ENCODE data around the gene PRMT7. TPM values are rescaled to one million over a fixed set of nuclear protein-coding genes. Genes with fewer than 3 reads are reported as not detected.

PRMT7 gene
- total and polyA plus RNA-seq, 8 donors: 29.0 to 66.3 (median 52.6) TPM

- Histone ChIP-seq H3K36me3 (peaks cover 0 to 74% of the 10 kb centered on the region in 2 donors), H3K27ac (no peak overlapping the region), H3K27me3 (no peaks in the 10 kb centered on the region), H3K4me1 (peaks cover 0 to 8% of the 10 kb centered on the region in 2 donors), H3K4me3 (no peak overlapping the region), H3K9me3 (no peaks in the 10 kb centered on the region)
- DNase-seq (no peak), ATAC-seq (no peak)
- TF ChIP-seq, protein P1, sequence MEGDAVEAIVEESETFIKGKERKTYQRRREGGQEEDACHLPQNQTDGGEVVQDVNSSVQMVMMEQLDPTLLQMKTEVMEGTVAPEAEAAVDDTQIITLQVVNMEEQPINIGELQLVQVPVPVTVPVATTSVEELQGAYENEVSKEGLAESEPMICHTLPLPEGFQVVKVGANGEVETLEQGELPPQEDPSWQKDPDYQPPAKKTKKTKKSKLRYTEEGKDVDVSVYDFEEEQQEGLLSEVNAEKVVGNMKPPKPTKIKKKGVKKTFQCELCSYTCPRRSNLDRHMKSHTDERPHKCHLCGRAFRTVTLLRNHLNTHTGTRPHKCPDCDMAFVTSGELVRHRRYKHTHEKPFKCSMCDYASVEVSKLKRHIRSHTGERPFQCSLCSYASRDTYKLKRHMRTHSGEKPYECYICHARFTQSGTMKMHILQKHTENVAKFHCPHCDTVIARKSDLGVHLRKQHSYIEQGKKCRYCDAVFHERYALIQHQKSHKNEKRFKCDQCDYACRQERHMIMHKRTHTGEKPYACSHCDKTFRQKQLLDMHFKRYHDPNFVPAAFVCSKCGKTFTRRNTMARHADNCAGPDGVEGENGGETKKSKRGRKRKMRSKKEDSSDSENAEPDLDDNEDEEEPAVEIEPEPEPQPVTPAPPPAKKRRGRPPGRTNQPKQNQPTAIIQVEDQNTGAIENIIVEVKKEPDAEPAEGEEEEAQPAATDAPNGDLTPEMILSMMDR (IDR thresholded peaks at IDR 0.05): no peak
- intact Hi-C loops (cut with DNase I): no loop called here
Observed at GRCh38 chr16:68338326-68339119, 27.7 kb downstream of the PRMT7 start.

- intact Hi-C loops (cut with DNase I): no loop called here
- peaks cover 0 to 81% of the 10 kb centered on the region in 2 donors for H3K36me3 ChIP-seq
- no peak for ATAC-seq
Observed at GRCh38 chr16:68339214-68339613, 28.4 kb downstream of the PRMT7 start.

DNA sequence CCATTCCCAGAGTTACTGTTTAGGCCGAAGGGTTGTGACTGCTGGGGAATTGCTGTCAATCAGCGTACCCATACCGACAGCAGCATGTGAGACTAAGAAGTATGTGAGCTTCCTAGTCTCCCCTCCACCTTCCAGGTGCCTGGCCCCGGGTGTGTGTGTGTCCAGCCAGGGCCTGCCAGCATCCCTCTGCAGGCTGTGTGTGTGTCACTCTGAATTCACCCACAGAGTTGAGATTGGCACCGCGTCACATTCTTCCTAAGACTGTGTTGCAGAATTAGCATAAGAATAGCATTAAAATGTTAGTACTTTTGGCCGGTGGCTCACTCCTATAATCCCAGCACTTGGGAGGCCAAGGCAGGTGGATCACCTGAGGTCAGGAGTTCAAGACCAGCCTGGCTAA, 31.8 kb downstream of the PRMT7 start:
- Histone ChIP-seq H3K27me3 (no peaks in the 10 kb centered on the region), H3K4me1 (no peaks in the 10 kb centered on the region), H3K4me3 (no peak overlapping the region), H3K9me3 (no peaks in the 10 kb centered on the region), H3K27ac (no peak overlapping the region), H3K36me3 (peaks cover 0 to 92% of the 10 kb centered on the region in 2 donors)
- no peak for ATAC-seq
- DNase-seq: no peak
- TF ChIP-seq, protein P1 (IDR thresholded peaks at IDR 0.05): no peak
- intact Hi-C loops (cut with DNase I): no loop called here

More at GRCh38 chr16:68339214-68339613, 28.4 kb downstream of the PRMT7 start:
- TF ChIP-seq, protein P1 (IDR thresholded peaks at IDR 0.05): no peak
- H3K4me3 ChIP-seq: no peak overlapping the region
- peaks cover 0 to under 1% of the 10 kb centered on the region in 2 donors for H3K4me1 ChIP-seq
- H3K27ac ChIP-seq: no peak overlapping the region
- no peak for DNase-seq
- H3K27me3 ChIP-seq: no peaks in the 10 kb centered on the region
- no peaks in the 10 kb centered on the region for H3K9me3 ChIP-seq

DNA sequence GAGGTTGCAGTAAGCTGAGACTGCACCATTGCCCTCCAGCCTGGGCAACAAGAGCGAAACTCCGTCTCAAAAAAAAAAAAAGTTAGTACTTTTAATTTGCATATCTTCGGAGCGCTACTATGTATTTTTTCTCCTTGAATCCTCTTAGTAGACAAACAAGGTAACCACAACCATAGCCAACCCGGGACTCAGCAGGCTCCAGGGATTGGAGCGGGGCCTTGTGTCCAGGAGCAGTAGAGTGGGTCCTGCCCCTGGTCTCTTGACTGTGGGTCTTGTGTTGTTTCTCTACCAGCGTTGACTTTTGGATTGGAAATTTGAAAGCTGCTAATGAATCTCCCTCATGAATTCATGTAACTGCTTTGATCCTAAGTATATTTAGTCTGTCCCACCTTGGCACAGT, 32.3 kb downstream of the PRMT7 start:
- Histone ChIP-seq H3K36me3 (peaks cover 0 to 92% of the 10 kb centered on the region in 2 donors), H3K27me3 (no peaks in the 10 kb centered on the region), H3K4me1 (no peaks in the 10 kb centered on the region), H3K4me3 (no peak overlapping the region), H3K9me3 (no peaks in the 10 kb centered on the region), H3K27ac (no peak overlapping the region)
- TF ChIP-seq, protein P1 (IDR thresholded peaks at IDR 0.05): no peak
- ATAC-seq (no peak), DNase-seq (no peak)
- intact Hi-C loops (cut with DNase I): no loop called here

DNA sequence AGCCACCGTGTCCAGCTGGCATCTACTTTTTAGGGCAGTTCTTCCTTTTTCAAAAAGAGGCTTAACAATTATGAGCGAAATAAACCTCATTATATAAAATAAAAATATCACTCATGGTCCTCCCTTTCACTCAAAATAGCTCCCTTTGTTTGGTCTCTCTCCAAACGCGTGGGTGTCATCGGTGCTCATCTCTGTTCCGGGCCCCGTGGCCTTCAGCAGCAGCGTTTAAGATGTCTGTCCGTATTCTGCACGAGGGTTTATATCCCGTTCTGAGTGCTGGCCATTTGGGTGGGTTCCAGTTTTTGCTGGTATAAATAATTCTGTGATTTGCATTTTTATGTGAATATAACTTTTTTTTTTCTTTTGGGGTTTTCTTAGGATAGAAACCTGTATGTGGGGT, 33.4 kb downstream of the PRMT7 start:
- H3K36me3 ChIP-seq: peaks cover 0 to 92% of the 10 kb centered on the region in 2 donors
- ATAC-seq: no peak

More for the DNA sequence above, 33.4 kb downstream of the PRMT7 start:
- DNase-seq: no peak
- Histone ChIP-seq H3K27me3 (no peaks in the 10 kb centered on the region), H3K4me1 (no peaks in the 10 kb centered on the region), H3K4me3 (no peak overlapping the region), H3K9me3 (no peaks in the 10 kb centered on the region), H3K27ac (no peak overlapping the region)
- TF ChIP-seq, protein P1 (IDR thresholded peaks at IDR 0.05): no peak
- intact Hi-C loops (cut with DNase I): no loop called here
